GM23338 (cell line): ENCODE measurements around the gene PGM1. TPM values are rescaled to one million over a fixed set of nuclear protein-coding genes. Genes with fewer than 3 reads are reported as not detected.

ENCODE experiments used
- EZH2phosphoT487 ChIP-seq: fragments of 200-600 bp; sonication (generic); IDR thresholded peaks from one replicate; pipeline ENCODE4 v1.8.1; 2018; ENCODE audit warnings: antibody characterized with exemption; ENCODE audit not compliant: unreplicated experiment
- REST ChIP-seq: IDR thresholded peaks from one replicate; pipeline ENCODE4 v1.6.1; 2018; ENCODE audit warnings: antibody characterized with exemption; ENCODE audit not compliant: unreplicated experiment
- STAT1 ChIP-seq: IDR thresholded peaks from one replicate; pipeline ENCODE4 v1.6.1; 2016; ENCODE audit warnings: antibody characterized with exemption; ENCODE audit not compliant: unreplicated experiment
- ZNF331 ChIP-seq: fragments of 250-450 bp; sonication (Bioruptor Pico); IDR thresholded peaks from 2 replicates; pipeline ENCODE4 v1.5.0; 2020; ENCODE audit warnings: low read depth, mild to moderate bottlenecking, moderate library complexity
- ZNF462 ChIP-seq: fragments of 250-450 bp; sonication (Bioruptor Pico); IDR thresholded peaks from 2 replicates; pipeline ENCODE4 v1.5.0; 2020; ENCODE audit warnings: mild to moderate bottlenecking, moderate library complexity
- polyA plus RNA-seq: library from polyadenylated mRNA; unstranded; fragments of >200 nt; fragmentation: Nextera tagmentation; extraction: Ambion mirVana; gene quantifications from 2 replicates; pipeline ENCODE4 v1.2.1, GENCODE V29; 2016
- total RNA-seq: library from RNA; depleted of rRNA; stranded (reverse); fragments of >200 nt; shearing (Covaris generic); gene quantifications from 2 replicates; pipeline ENCODE4 v1.2.3, GENCODE V29; 2014
- TF ChIP-seq, protein P1 (sequence below), 2 experiments: fragments of 200-600 bp in 1 of 2; sonication (generic) in 1 of 2; conservative IDR thresholded peaks; 2 replicates each; pipeline versions ENCODE4 v1.5.1 to v1.6.1; 2016 to 2017; ENCODE audit warnings: antibody characterized with exemption in 2 of 2, low read depth in 2 of 2, mild to moderate bottlenecking in 2 of 2, moderate library complexity in 1 of 2

The PGM1 gene
- total and polyA plus RNA-seq, 2 experiments from 2014 or later: 20.9 to 71.9 TPM

- no peak for TF ChIP-seq ZNF462 (CRISPR knock-in tag)
- TF ChIP-seq REST: no peak
- TF ChIP-seq EZH2phosphoT487: no peak
- TF ChIP-seq, protein P1, sequence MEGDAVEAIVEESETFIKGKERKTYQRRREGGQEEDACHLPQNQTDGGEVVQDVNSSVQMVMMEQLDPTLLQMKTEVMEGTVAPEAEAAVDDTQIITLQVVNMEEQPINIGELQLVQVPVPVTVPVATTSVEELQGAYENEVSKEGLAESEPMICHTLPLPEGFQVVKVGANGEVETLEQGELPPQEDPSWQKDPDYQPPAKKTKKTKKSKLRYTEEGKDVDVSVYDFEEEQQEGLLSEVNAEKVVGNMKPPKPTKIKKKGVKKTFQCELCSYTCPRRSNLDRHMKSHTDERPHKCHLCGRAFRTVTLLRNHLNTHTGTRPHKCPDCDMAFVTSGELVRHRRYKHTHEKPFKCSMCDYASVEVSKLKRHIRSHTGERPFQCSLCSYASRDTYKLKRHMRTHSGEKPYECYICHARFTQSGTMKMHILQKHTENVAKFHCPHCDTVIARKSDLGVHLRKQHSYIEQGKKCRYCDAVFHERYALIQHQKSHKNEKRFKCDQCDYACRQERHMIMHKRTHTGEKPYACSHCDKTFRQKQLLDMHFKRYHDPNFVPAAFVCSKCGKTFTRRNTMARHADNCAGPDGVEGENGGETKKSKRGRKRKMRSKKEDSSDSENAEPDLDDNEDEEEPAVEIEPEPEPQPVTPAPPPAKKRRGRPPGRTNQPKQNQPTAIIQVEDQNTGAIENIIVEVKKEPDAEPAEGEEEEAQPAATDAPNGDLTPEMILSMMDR (conservative IDR thresholded peaks at IDR 0.05; ENCODE audit: low read depth in 2 of 2): no peak
- no peak for TF ChIP-seq ZNF331 (CRISPR knock-in tag)
- TF ChIP-seq STAT1: no peak
These were observed 70.7 kb downstream of the PGM1 start (continued) for GRCh38 chr1:63663873-63664272.
